Tibial artery (tissue), 4 donors: ENCODE results near the gene SNX25.

ENCODE experiments used
- DNase-seq, 2 donors: peaks; one replicate each; pipeline ENCODE4 v3.0.0-alpha.2; 2019
- H3K27ac ChIP-seq, 2 donors: fragments of 200-600 bp; sonication (generic) in 1 of 2; 1 replicate in 1 of 2; 2 replicates in 1 of 2; pipeline ENCODE4 v1.5.1; 2018 to 2019; ENCODE audit warnings: mild to moderate bottlenecking in 1 of 2
- H3K27me3 ChIP-seq, 2 donors: fragments of 200-600 bp; sonication (generic) in 1 of 2; one replicate each; pipeline versions ENCODE4 v1.5.1 to v1.6.0; 2016 to 2019
- H3K36me3 ChIP-seq, 3 donors: fragments of 200-600 bp; sonication (generic) in 2 of 3; one replicate each; pipeline ENCODE4 v1.5.1; 2016 to 2019; ENCODE audit warnings: mild to moderate bottlenecking in 2 of 3
- H3K4me1 ChIP-seq, 4 donors: fragments of 200-600 bp; sonication (generic) in 2 of 4; 1 replicate in 3 of 4; 2 replicates in 1 of 4; pipeline ENCODE4 v1.5.1; 2016 to 2019
- H3K4me3 ChIP-seq, 2 donors: fragments of 200-600 bp; sonication (generic) in 1 of 2; 1 replicate in 1 of 2; 2 replicates in 1 of 2; pipeline ENCODE4 v1.5.1; 2018 to 2019; ENCODE audit warnings: mild to moderate bottlenecking in 2 of 2
- H3K9me3 ChIP-seq, 3 donors: fragments of 200-600 bp; sonication (generic) in 1 of 3; one replicate each; pipeline ENCODE4 v1.5.1; 2016 to 2019
- intact Hi-C: fragments of 100-400 bp; cut with DNase I; formaldehyde crosslinking; loops from one replicate; pipeline ENCODE4 v1.15.0; 2023; ENCODE audit warnings: low total_unique reads
- TF ChIP-seq, protein P1 (sequence below), 2 experiments: fragments of 200-600 bp in 1 of 2; fragments of 450-650 bp in 1 of 2; IDR thresholded peaks; one replicate each; pipeline ENCODE4 v1.5.1; 2017 to 2019; ENCODE audit warnings: antibody characterized with exemption in 2 of 2, mild to moderate bottlenecking in 1 of 2, moderate library complexity in 1 of 2

Gene SNX25

GRCh38 chr4:185209031-185209851 lies at the start of gene SNX25:
TSS of gene SNX25 (plus strand) at chr4:185209598. CDS start at chr4:185209827, 229 bp downstream.
- intact Hi-C loops: loop anchor here (10.0 kb wide), 2 partner anchors 256 to 386 kb away; no protein-coding TSS in a partner anchor
- H3K27me3 ChIP-seq: no peaks in the 10 kb centered on the region
- no peaks in the 10 kb centered on the region for H3K9me3 ChIP-seq
- H3K4me1 ChIP-seq: peaks cover 0 to 47% (median 10%) of the 10 kb centered on the region in 4 donors
- H3K27ac ChIP-seq: peak within 1 kb of the TSS; percentile 85 to 99
- H3K36me3 ChIP-seq: no peaks in the 10 kb centered on the region
- H3K4me3 ChIP-seq: peak within 1 kb of the TSS; percentile 85 to 97
- TF ChIP-seq, protein P1, sequence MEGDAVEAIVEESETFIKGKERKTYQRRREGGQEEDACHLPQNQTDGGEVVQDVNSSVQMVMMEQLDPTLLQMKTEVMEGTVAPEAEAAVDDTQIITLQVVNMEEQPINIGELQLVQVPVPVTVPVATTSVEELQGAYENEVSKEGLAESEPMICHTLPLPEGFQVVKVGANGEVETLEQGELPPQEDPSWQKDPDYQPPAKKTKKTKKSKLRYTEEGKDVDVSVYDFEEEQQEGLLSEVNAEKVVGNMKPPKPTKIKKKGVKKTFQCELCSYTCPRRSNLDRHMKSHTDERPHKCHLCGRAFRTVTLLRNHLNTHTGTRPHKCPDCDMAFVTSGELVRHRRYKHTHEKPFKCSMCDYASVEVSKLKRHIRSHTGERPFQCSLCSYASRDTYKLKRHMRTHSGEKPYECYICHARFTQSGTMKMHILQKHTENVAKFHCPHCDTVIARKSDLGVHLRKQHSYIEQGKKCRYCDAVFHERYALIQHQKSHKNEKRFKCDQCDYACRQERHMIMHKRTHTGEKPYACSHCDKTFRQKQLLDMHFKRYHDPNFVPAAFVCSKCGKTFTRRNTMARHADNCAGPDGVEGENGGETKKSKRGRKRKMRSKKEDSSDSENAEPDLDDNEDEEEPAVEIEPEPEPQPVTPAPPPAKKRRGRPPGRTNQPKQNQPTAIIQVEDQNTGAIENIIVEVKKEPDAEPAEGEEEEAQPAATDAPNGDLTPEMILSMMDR (IDR thresholded peaks at IDR 0.05): peak in 1 of 2 experiments; percentile 34
- peak; percentile 77 to 95 for DNase-seq

DNA sequence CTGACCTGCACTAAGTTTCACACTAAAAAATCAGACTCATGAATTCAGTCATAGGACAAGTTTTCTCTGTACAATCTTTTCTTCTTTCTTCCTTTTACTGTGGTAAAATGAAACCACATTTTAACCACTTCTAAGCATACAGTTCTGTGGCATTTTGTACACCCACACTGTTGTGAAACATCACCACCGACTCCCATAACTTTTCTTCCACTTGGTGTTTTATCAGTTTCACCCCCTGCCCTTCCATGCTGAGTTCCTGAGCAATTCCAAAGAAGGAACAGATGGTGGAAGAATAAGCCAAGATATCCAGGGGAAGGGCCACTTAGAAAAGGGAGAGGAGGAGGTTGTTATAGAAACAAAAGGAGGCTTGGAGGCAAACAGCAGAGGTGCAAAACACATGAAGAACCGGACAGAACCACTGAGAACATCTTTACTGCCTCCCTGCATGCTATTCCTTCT lies 43.8 kb upstream of the SNX25 start:
- Histone ChIP-seq H3K4me3 (no peak overlapping the region), H3K27ac (no peak overlapping the region), H3K27me3 (no peaks in the 10 kb centered on the region), H3K36me3 (peaks cover 21 to 57% (median 37%) of the 10 kb centered on the region in 3 donors), H3K9me3 (no peaks in the 10 kb centered on the region), H3K4me1 (peaks cover 0 to 9% (median 0%) of the 10 kb centered on the region in 4 donors)
- intact Hi-C loops: no loop called here
- TF ChIP-seq, protein P1 (IDR thresholded peaks at IDR 0.05): no peak
- DNase-seq: no peak

- intact Hi-C loops: no loop called here
- no peak for DNase-seq
- no peak overlapping the region for H3K27ac ChIP-seq
- no peaks in the 10 kb centered on the region for H3K9me3 ChIP-seq
- H3K4me3 ChIP-seq: no peak overlapping the region
- H3K36me3 ChIP-seq: peaks cover 14 to 45% (median 28%) of the 10 kb centered on the region in 3 donors
- no peaks in the 10 kb centered on the region for H3K27me3 ChIP-seq
- TF ChIP-seq, protein P1 (IDR thresholded peaks at IDR 0.05): no peak
- peaks cover 0 to 15% (median 0%) of the 10 kb centered on the region in 4 donors for H3K4me1 ChIP-seq
Measured at GRCh38 chr4:185167234-185167633, 42.2 kb upstream of the SNX25 start.

DNA sequence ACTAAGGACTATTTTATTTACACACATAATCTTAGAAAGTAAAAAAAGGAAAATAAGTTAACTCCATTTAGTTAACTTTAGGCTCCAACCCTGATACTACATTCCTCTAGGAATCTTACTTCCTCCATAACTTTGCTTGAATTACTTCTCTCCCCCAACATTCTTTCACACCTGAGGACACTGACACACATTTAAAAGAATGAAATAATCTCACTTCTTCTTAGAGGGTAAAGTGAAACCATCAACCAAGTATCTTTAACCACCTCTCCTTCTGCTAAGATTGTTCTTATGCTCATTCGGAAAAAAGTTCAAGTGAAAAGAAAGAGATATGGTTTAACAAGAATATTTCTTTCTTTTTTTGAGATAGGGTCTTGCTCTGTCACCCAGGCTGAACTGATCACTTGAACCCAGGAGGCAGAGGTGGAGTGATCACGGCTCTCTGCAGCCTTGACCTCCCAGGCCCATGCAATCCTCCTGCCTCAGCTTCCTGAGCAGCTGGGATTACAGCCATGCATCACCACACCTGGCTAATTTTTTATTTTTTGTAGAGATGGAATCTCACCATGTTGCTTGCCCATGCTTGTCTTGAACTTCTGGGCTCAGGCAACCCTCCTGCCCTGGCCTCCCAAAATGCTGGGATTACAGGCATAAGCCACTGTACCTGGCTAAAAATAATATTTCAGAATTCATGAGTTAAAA lies 37.9 kb upstream of the SNX25 start:
- H3K4me1 ChIP-seq: peaks cover 0 to 24% (median 2%) of the 10 kb centered on the region in 4 donors
- no peak overlapping the region for H3K4me3 ChIP-seq
- no peak overlapping the region for H3K27ac ChIP-seq
- no peaks in the 10 kb centered on the region for H3K27me3 ChIP-seq
- H3K9me3 ChIP-seq: no peaks in the 10 kb centered on the region
- TF ChIP-seq, protein P1 (IDR thresholded peaks at IDR 0.05): no peak
- intact Hi-C loops: no loop called here
- no peak for DNase-seq
- peaks cover 3 to 27% (median 20%) of the 10 kb centered on the region in 3 donors for H3K36me3 ChIP-seq

GRCh38 chr4:185179488-185179887 lies 29.9 kb upstream of the SNX25 start:
- H3K27ac ChIP-seq: peak overlapping the region in 1 of 2 donors; percentile 74
- TF ChIP-seq, protein P1 (IDR thresholded peaks at IDR 0.05): no peak
- H3K9me3 ChIP-seq: no peaks in the 10 kb centered on the region
- no peaks in the 10 kb centered on the region for H3K27me3 ChIP-seq
- peaks cover 0 to 48% (median 4%) of the 10 kb centered on the region in 4 donors for H3K4me1 ChIP-seq
- no peak for DNase-seq
- H3K36me3 ChIP-seq: no peaks in the 10 kb centered on the region
- intact Hi-C loops: no loop called here
- H3K4me3 ChIP-seq: no peak overlapping the region
